ENCODE results near the gene SLC25A47. TPM values are rescaled to one million over a fixed set of nuclear protein-coding genes. Genes with fewer than 3 reads are reported as not detected.
"Not testable (repeated sequence)": the region's sequence is repeated elsewhere in the genome, so short reads cannot be mapped to it uniquely, and the experiment has no call there.

Gene SLC25A47
- total and polyA plus RNA-seq, 4 experiments from 2014 or later = not detected

GRCh38 chr14:100306101-100306997 lies 16.8 kb upstream of the SLC25A47 start, which contains the start of gene SLC25A29:
SLC25A29 (minus strand) TSS chr14:100306444; CDS start chr14:100306232, 212 bp downstream.
- peak within 1 kb of the TSS; percentile 82 to 90 (median 84) for H3K4me3 Mint-ChIP-seq
- Histone ChIP-seq H3K4me3 (ENCODE audit: low read length in 2 of 2) (peak within 1 kb of the TSS; percentile 42 to 60), H3K9me3 (ENCODE audit: control insufficient read depth in 1 of 2, low read length in 2 of 2) (no peaks in the 10 kb centered on the region), H3K27ac (ENCODE audit: low read depth, low read length) (peak within 1 kb of the TSS; percentile 46), H3K27me3 (ENCODE audit: insufficient read depth, low read length) (no peaks in the 10 kb centered on the region), H3K4me1 (ENCODE audit: insufficient read depth, low read length) (peaks cover 10% of the 10 kb centered on the region), H3K36me3 (ENCODE audit: insufficient read depth, low read length) (no peaks in the 10 kb centered on the region)
- POLR2A ChIA-PET (ENCODE audit: partially characterized antibody) = no interaction called here
- intact Hi-C loops (cut with micrococcal nuclease) = loop anchor here (1.0 to 2.0 kb wide), 2 partner anchors 22 to 70 kb away; partner anchors contain the start of gene WDR25
- peak within 1 kb of the TSS in 2 of 7 donors; percentile 60 to 93 for H3K27ac Mint-ChIP-seq
- CTCF ChIA-PET (ENCODE audit: partially characterized antibody) = no interaction called here
- H3K27me3 Mint-ChIP-seq = no peaks in the 10 kb centered on the region
- DNase-seq = peak; percentile 52 to 64 (median 57)
- H3K9me3 Mint-ChIP-seq = no peaks in the 10 kb centered on the region
- peaks cover 0 to 2% of the 10 kb centered on the region in 2 donors for H3K36me3 Mint-ChIP-seq
- H3K4me1 Mint-ChIP-seq = peaks cover 5 to 13% (median 9%) of the 10 kb centered on the region in 4 donors

GRCh38 chr14:100306998-100307765 lies 16.0 kb upstream of the SLC25A47 start:
- CTCF ChIA-PET (ENCODE audit: partially characterized antibody) = no interaction called here
- intact Hi-C loops (cut with micrococcal nuclease) = loop anchor here (1.0 to 2.0 kb wide), 2 partner anchors 22 to 69 kb away; partner anchors contain the start of gene WDR25
- Histone ChIP-seq H3K27me3 (ENCODE audit: insufficient read depth, low read length) (no peaks in the 10 kb centered on the region), H3K4me3 (ENCODE audit: low read length in 2 of 2) (peak overlapping the region in 1 of 2 donors; percentile 60), H3K4me1 (ENCODE audit: insufficient read depth, low read length) (peaks cover 10% of the 10 kb centered on the region), H3K9me3 (ENCODE audit: control insufficient read depth in 1 of 2, low read length in 2 of 2) (no peaks in the 10 kb centered on the region), H3K27ac (ENCODE audit: low read depth, low read length) (peak overlapping the region; percentile 28), H3K36me3 (ENCODE audit: insufficient read depth, low read length) (no peaks in the 10 kb centered on the region)
- H3K9me3 Mint-ChIP-seq = no peaks in the 10 kb centered on the region
- H3K4me3 Mint-ChIP-seq = peak overlapping the region; percentile 67 to 83 (median 78)
- peak overlapping the region in 2 of 7 donors; percentile 12 to 29 for H3K27ac Mint-ChIP-seq
- peaks cover 5 to 15% (median 9%) of the 10 kb centered on the region in 4 donors for H3K4me1 Mint-ChIP-seq
- POLR2A ChIA-PET (ENCODE audit: partially characterized antibody) = no interaction called here
- H3K27me3 Mint-ChIP-seq = no peaks in the 10 kb centered on the region
- H3K36me3 Mint-ChIP-seq = peaks cover 0 to 2% of the 10 kb centered on the region in 2 donors
- peak in 1 of 5 donors; percentile 34 for DNase-seq

GRCh38 chr14:100307766-100308426 lies 15.2 kb upstream of the SLC25A47 start:
- intact Hi-C loops (cut with micrococcal nuclease) = loop anchor here (2.0 kb wide), 1 partner anchor 23 kb away; no protein-coding TSS in a partner anchor
- H3K36me3 Mint-ChIP-seq = peaks cover 0 to 2% of the 10 kb centered on the region in 2 donors

GRCh38 chr14:100308427-100308792 lies 14.7 kb upstream of the SLC25A47 start:
- DNase-seq = peak in 1 of 5 donors; percentile 4
- H3K9me3 ChIP-seq (ENCODE audit: control insufficient read depth in 1 of 2, low read length in 2 of 2); H3K27me3 Mint-ChIP-seq; H3K36me3 Mint-ChIP-seq; H3K36me3 ChIP-seq (ENCODE audit: insufficient read depth, low read length); H3K27me3 ChIP-seq (ENCODE audit: insufficient read depth, low read length); H3K27ac ChIP-seq (ENCODE audit: low read depth, low read length); CTCF ChIA-PET (ENCODE audit: partially characterized antibody); H3K4me1 ChIP-seq (ENCODE audit: insufficient read depth, low read length); H3K4me3 ChIP-seq (ENCODE audit: low read length in 2 of 2); H3K9me3 Mint-ChIP-seq; POLR2A ChIA-PET (ENCODE audit: partially characterized antibody); intact Hi-C loops (cut with micrococcal nuclease): not testable (repeated sequence)
- peak overlapping the region in 1 of 8 donors; percentile 64 for H3K4me3 Mint-ChIP-seq
- peaks cover 5 to 22% (median 9%) of the 10 kb centered on the region in 4 donors for H3K4me1 Mint-ChIP-seq
- H3K27ac Mint-ChIP-seq = peak overlapping the region in 2 of 7 donors; percentile 35 to 53

More at GRCh38 chr14:100307766-100308426, 15.2 kb upstream of the SLC25A47 start:
- Mint-ChIP-seq H3K9me3 (no peaks in the 10 kb centered on the region), H3K4me1 (peaks cover 5 to 22% (median 9%) of the 10 kb centered on the region in 4 donors), H3K4me3 (peak overlapping the region in 7 of 8 donors; percentile 58 to 83 (median 75)), H3K27me3 (no peaks in the 10 kb centered on the region), H3K27ac (peak overlapping the region in 3 of 7 donors; percentile 1 to 66 (median 35))
- Histone ChIP-seq H3K27me3 (ENCODE audit: insufficient read depth, low read length) (no peaks in the 10 kb centered on the region), H3K27ac (ENCODE audit: low read depth, low read length) (no peak overlapping the region), H3K4me3 (ENCODE audit: low read length in 2 of 2) (no peak overlapping the region), H3K9me3 (ENCODE audit: control insufficient read depth in 1 of 2, low read length in 2 of 2) (no peaks in the 10 kb centered on the region), H3K4me1 (ENCODE audit: insufficient read depth, low read length) (peaks cover 10% of the 10 kb centered on the region), H3K36me3 (ENCODE audit: insufficient read depth, low read length) (no peaks in the 10 kb centered on the region)
- POLR2A ChIA-PET (ENCODE audit: partially characterized antibody) = no interaction called here
- CTCF ChIA-PET (ENCODE audit: partially characterized antibody) = no interaction called here
- DNase-seq = peak in 1 of 5 donors; percentile 31

DNA sequence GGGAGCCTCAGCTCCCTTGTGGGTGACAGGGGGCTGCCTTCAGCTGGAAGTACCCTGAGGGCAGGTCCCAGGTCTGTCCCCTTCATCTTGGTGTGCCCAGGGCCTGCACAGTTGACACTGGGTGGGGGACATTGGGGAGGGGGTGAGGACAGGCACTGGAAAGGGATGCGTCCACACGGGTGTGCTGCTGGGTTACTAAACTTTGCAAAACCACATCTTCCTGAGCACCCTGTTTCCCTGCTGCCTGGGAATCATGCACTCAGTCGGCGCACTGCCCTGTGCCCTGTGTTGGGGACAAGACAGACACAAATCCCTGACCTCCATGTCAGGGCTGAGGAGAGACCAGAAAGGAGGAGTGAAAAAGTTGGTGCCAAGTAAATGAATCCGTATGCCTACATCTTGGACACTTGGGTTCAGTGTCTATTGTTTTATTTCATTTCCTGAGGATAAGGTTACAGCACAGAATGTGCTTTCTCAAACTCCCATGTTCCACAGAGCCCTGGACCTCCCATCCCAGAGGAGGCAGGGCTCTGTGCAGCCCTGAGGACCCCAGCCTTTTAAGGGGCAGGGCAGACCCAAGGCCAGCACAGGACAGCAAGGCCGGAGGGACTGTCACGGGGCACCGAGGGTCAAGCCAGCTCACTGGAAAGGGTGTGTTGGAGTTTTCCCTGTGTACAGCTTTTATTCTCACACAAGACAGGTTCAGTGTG lies 14.0 kb upstream of the SLC25A47 start:
- Mint-ChIP-seq H3K27me3 (no peaks in the 10 kb centered on the region), H3K4me3 (peak overlapping the region in 1 of 8 donors; percentile 64), H3K36me3 (peaks cover 0 to 2% of the 10 kb centered on the region in 2 donors), H3K4me1 (peaks cover 5 to 22% (median 9%) of the 10 kb centered on the region in 4 donors), H3K9me3 (no peaks in the 10 kb centered on the region), H3K27ac (peak overlapping the region in 1 of 7 donors; percentile 6)
- H3K36me3 ChIP-seq (ENCODE audit: insufficient read depth, low read length) = no peaks in the 10 kb centered on the region
- H3K27ac ChIP-seq (ENCODE audit: low read depth, low read length) = no peak overlapping the region
- H3K9me3 ChIP-seq (ENCODE audit: control insufficient read depth in 1 of 2, low read length in 2 of 2) = no peaks in the 10 kb centered on the region
- intact Hi-C loops (cut with micrococcal nuclease) = no loop called here
- peaks cover 10% of the 10 kb centered on the region for H3K4me1 ChIP-seq (ENCODE audit: insufficient read depth, low read length)
- POLR2A ChIA-PET (ENCODE audit: partially characterized antibody) = no interaction called here
- no peaks in the 10 kb centered on the region for H3K27me3 ChIP-seq (ENCODE audit: insufficient read depth, low read length)
- no peak overlapping the region for H3K4me3 ChIP-seq (ENCODE audit: low read length in 2 of 2)
- CTCF ChIA-PET (ENCODE audit: partially characterized antibody) = no interaction called here
- DNase-seq = peak in 1 of 5 donors; percentile 29

DNA sequence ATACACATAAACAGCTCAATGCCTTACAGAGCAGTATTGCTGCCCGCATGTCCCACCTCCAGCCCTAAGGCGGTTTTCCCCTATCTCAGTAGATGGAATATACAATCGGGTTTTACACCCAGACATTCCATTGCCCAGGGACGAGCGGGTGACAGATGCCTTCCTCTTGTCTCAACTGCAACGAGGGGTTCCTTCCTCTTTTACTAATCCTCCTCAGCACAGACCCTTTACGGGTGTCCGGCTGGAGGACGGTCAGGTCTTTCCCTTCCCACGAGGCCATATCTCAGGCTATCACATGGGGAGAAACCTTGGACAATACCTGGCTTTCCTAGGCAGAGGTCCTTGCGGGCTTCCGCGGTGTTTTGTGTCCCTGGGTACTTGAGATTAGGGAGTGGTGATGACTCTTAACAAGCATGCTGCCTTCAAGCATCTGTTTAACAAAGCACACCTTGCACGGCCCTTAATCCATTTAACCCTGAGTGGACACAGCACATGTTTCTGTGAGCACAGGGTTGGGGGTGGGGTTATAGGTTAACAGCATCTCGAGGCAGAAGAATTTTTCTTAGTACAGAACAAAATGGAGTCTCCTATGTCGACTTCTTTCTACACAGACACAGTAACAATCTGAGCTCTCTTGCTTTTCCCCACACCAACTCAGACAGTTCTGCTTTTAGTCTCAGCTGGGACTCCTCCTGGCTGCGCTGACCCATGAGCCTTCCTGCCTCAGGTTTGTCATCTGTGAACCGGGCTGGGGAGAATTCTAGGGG lies 10.8 kb upstream of the SLC25A47 start:
- H3K27ac ChIP-seq (ENCODE audit: low read depth, low read length); H3K4me3 ChIP-seq (ENCODE audit: low read length in 2 of 2); CTCF ChIA-PET (ENCODE audit: partially characterized antibody); H3K4me1 Mint-ChIP-seq; H3K4me1 ChIP-seq (ENCODE audit: insufficient read depth, low read length); H3K36me3 ChIP-seq (ENCODE audit: insufficient read depth, low read length); intact Hi-C loops (cut with micrococcal nuclease); H3K36me3 Mint-ChIP-seq; DNase-seq; POLR2A ChIA-PET (ENCODE audit: partially characterized antibody); H3K27me3 ChIP-seq (ENCODE audit: insufficient read depth, low read length); H3K9me3 Mint-ChIP-seq; H3K27me3 Mint-ChIP-seq; H3K4me3 Mint-ChIP-seq; H3K9me3 ChIP-seq (ENCODE audit: control insufficient read depth in 1 of 2, low read length in 2 of 2): not testable (repeated sequence)
- peak overlapping the region in 3 of 7 donors; percentile 36 to 50 (median 38) for H3K27ac Mint-ChIP-seq
